Mucosa of descending colon (tissue), 3 donors: Measurements from ENCODE around the gene SCAF8. TPM values are rescaled to one million over a fixed set of nuclear protein-coding genes. Genes with fewer than 3 reads are reported as not detected.

ENCODE experiments used
- ATAC-seq: fragments of 200-7000 bp; cut with Tn5 transposase; one replicate; pipeline ENCODE4 v1.9.1; 2020; ENCODE audit warnings: mild to moderate bottlenecking, moderate library complexity
- DNase-seq, 3 donors: peaks; one replicate each; pipeline ENCODE4 v3.0.0-alpha.2; 2020
- H3K36me3 ChIP-seq: fragments of 200-600 bp; one replicate; pipeline ENCODE4 v1.8.0; 2021; ENCODE audit warnings: low read depth, mild to moderate bottlenecking
- H3K4me1 ChIP-seq: fragments of 200-600 bp; one replicate; pipeline ENCODE4 v1.8.0; 2021; ENCODE audit warnings: low read depth, mild to moderate bottlenecking
- H3K4me3 ChIP-seq: fragments of 200-600 bp; one replicate; pipeline ENCODE4 v1.8.0; 2021; ENCODE audit warnings: mild to moderate bottlenecking
- H3K9me3 ChIP-seq: fragments of 200-600 bp; one replicate; pipeline ENCODE4 v1.8.0; 2021; ENCODE audit warnings: mild to moderate bottlenecking
- intact Hi-C, 2 donors: fragments of 100-400 bp; cut with DNase I in 1 of 2; cut with micrococcal nuclease in 1 of 2; formaldehyde crosslinking; loops; one replicate each; pipeline versions ENCODE4 v1.11.0 to v1.11.1; 2022; cut with DNase I, micrococcal nuclease
- total RNA-seq, 3 donors: library from RNA; stranded (reverse); fragmentation: NEBNext Ultra II Directional in 2 of 3; extraction: Animal tissue kit (Norgen Biotek cat#: 25700) in 2 of 3; gene quantifications; one replicate each; pipeline versions ENCODE4 v1.2.1 to v1.2.4, GENCODE V29; 2021 to 2023
- TF ChIP-seq, protein P1 (sequence below): fragments of 200-600 bp; IDR thresholded peaks from one replicate; pipeline ENCODE4 v1.8.0; 2022; ENCODE audit warnings: antibody characterized with exemption, mild to moderate bottlenecking
- donor health status: DM: no; HTN: no; CAD: no; lungs with moderate emphysema.
- donor health status: DM: no; HTN: no; CAD: no.
- donor health status: DM: no; HTN: yes; CAD: no.

Gene SCAF8
- total RNA-seq, 3 donors from 2014 or later = 36.4 to 48.6 (median 45.0) TPM

DNA sequence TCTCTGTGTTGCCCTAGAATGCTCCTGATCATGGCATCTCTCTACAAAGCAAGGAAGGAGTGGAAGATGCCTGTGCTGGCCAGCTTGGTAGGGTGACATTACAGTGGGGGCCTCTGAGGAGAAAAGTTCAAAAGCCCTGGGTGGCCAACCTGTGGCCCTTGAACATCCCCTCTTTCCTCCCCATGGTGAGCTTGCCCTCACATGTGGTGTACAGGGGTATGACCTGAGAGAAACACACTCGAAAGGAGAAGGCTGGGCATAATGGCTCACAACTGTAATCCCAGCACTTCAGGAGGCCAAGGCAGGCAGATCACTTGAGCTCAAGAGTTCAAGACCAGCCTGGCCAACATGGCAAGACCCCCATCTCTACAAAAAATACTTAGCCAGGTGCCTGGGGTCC lies 36.6 kb upstream of the SCAF8 start:
- DNase-seq (no peak), ATAC-seq (no peak)
- intact Hi-C loops = no loop called here
- no peaks in the 10 kb centered on the region for H3K36me3 ChIP-seq
- no peaks in the 10 kb centered on the region for H3K9me3 ChIP-seq
- H3K4me1 ChIP-seq = no peaks in the 10 kb centered on the region
- TF ChIP-seq, protein P1, sequence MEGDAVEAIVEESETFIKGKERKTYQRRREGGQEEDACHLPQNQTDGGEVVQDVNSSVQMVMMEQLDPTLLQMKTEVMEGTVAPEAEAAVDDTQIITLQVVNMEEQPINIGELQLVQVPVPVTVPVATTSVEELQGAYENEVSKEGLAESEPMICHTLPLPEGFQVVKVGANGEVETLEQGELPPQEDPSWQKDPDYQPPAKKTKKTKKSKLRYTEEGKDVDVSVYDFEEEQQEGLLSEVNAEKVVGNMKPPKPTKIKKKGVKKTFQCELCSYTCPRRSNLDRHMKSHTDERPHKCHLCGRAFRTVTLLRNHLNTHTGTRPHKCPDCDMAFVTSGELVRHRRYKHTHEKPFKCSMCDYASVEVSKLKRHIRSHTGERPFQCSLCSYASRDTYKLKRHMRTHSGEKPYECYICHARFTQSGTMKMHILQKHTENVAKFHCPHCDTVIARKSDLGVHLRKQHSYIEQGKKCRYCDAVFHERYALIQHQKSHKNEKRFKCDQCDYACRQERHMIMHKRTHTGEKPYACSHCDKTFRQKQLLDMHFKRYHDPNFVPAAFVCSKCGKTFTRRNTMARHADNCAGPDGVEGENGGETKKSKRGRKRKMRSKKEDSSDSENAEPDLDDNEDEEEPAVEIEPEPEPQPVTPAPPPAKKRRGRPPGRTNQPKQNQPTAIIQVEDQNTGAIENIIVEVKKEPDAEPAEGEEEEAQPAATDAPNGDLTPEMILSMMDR = no peak
- no peak overlapping the region for H3K4me3 ChIP-seq

DNA sequence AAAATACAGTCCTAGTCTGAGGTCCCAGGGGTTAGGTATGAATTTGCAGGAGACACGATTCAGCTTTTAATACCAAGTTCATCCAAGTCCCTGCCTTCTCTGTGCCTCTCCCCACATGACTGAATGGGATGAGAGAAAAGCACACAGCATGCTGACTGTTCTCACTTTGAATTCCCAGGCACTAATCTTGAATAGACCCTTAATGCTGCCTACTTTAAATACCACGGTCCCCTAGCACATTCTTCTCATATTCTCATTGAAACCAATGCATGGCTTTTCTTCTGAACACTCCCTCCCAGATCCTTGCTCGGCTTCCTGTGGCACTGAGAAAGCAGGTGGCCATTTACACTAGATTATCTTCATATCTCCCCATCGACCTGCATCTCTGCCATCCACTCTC lies 30.1 kb upstream of the SCAF8 start:
- DNase-seq (no peak), ATAC-seq (no peak)
- H3K36me3 ChIP-seq = no peaks in the 10 kb centered on the region
- TF ChIP-seq, protein P1 = no peak
- no peak overlapping the region for H3K4me3 ChIP-seq
- no peaks in the 10 kb centered on the region for H3K9me3 ChIP-seq
- H3K4me1 ChIP-seq = no peaks in the 10 kb centered on the region
- intact Hi-C loops = no loop called here

DNA sequence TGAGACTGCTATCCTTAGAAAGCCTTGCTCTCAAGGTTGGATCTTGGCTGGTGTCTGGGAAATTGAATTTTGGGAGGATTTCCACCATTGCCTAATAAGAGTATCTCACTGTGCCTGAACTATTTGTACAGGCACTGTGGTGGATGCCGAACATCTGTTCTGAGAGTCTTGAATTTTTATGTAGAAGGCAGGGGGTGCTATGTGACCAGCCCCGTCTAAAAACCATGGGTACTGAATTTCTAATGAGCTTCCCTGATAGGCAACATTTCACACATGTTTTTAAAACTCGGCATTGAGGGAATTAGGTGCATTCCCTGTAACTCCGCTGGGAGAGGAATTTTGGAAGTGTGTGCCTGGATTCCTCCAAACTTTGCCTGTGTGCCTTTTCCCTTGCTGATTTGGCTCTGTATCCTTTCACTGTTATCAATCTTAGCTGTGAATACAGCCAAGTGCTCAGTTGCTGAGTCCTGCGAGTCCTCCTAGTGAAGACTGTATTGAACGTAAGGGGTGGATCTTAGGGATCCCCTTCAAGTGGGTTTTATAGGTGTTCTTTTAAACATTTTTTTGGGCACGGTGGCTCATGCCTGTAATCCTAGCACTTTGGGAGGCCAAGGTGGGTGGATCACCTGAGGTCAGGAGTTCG lies 27.6 kb upstream of the SCAF8 start:
- Histone ChIP-seq H3K36me3 (no peaks in the 10 kb centered on the region), H3K4me1 (no peaks in the 10 kb centered on the region), H3K4me3 (no peak overlapping the region), H3K9me3 (no peaks in the 10 kb centered on the region)
- ATAC-seq (no peak), DNase-seq (no peak)
- intact Hi-C loops = no loop called here
- TF ChIP-seq, protein P1 = no peak

DNA sequence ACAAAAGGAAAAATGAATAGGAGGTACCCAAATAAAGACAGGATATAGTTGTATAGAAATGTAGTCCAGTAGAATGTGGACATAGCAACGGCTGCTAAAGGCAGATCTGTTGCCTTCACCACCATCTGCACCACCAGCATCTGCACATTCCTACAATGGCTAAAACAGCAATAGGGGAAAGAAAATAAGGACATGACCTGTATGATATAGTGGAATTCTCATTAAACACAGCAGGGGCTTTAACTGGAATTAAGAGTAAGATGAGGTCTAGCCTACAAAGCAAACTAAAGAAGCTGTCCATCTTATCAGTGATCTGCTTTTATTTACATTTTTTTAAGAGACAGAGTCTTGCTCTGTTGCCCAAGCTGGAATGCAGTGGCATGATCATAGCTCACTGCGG lies 26.8 kb upstream of the SCAF8 start:
- intact Hi-C loops = no loop called here
- no peak for ATAC-seq
- no peaks in the 10 kb centered on the region for H3K9me3 ChIP-seq
- H3K36me3 ChIP-seq = no peaks in the 10 kb centered on the region
- H3K4me3 ChIP-seq = no peak overlapping the region
- TF ChIP-seq, protein P1 = no peak
- no peak for DNase-seq
- H3K4me1 ChIP-seq = no peaks in the 10 kb centered on the region

DNA sequence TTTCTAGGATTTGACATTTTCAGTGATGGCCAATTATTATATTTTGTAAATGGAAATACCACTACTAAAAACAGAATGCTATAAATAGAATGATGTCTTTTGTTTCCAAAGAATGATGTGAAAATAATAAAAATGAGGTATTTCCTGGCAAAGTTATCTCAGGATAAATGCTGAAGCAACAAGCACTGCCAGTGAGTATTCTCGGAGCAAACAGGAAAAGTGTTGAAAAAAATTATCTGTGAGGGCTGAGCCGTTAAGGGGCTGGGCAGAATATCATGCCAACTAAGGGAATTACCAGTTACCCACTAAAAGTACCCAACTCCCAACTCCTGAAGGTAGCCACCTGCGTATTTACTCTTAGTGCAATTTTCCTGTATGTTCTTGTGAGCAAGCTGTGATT lies 23.6 kb upstream of the SCAF8 start:
- DNase-seq = no peak
- TF ChIP-seq, protein P1 = no peak
- Histone ChIP-seq H3K36me3 (no peaks in the 10 kb centered on the region), H3K4me1 (no peaks in the 10 kb centered on the region), H3K4me3 (no peak overlapping the region), H3K9me3 (no peaks in the 10 kb centered on the region)
- intact Hi-C loops = no loop called here
- no peak for ATAC-seq

DNA sequence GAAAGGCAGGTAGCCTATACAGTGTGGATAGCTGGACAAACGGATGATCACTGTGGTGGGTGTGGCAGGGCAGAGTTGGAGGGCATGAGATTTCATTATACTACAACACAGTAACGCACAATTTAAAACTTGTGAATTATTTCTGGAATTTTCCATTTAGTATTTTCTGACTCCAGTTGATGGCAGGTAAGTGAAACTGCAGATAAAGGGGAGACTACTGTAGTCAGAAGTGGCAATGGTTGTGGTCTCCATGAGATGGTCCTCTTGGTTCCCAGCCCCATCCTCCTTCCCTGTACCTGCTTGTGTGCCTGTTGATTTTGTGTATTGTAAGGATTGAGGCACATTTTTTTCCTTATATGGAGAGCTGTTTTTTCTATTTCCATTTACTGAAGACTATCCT lies 22.5 kb upstream of the SCAF8 start:
- intact Hi-C loops = no loop called here
- Histone ChIP-seq H3K4me1 (no peaks in the 10 kb centered on the region), H3K4me3 (no peak overlapping the region), H3K36me3 (no peaks in the 10 kb centered on the region), H3K9me3 (no peaks in the 10 kb centered on the region)
- TF ChIP-seq, protein P1 = no peak
- no peak for DNase-seq
- no peak for ATAC-seq
